OCI-LY1 (cell line): ENCODE results near the gene CLEC19A.

ENCODE experiments used
- H2AFZ ChIP-seq: fragments of 200-600 bp; sonication (generic), shearing (Covaris generic); 2 replicates; pipeline ENCODE4 v1.6.0; 2014; ENCODE audit warnings: antibody characterized with exemption, mild to moderate bottlenecking, low read length
- H3F3A ChIP-seq: fragments of 200-600 bp; sonication (generic), shearing (Covaris generic); 2 replicates; pipeline ENCODE4 v1.6.0; 2014; ENCODE audit warnings: mild to moderate bottlenecking, antibody characterized with exemption, low read length, moderate library complexity; ENCODE audit not compliant: insufficient read depth
- H3K27ac ChIP-seq: fragments of 200-600 bp; sonication (generic); 2 replicates; pipeline ENCODE4 v1.5.1; 2014; ENCODE audit warnings: low read length, mixed run types, mild to moderate bottlenecking, low read depth; ENCODE audit not compliant: poor library complexity, severe bottlenecking
- H3K27me3 ChIP-seq: fragments of 200-600 bp; sonication (generic); 2 replicates; pipeline ENCODE4 v1.6.0; 2014; ENCODE audit warnings: antibody characterized with exemption, mild to moderate bottlenecking, low read length, moderate library complexity; ENCODE audit not compliant: insufficient read depth
- H3K36me3 ChIP-seq: fragments of 200-600 bp; sonication (generic); 2 replicates; pipeline ENCODE4 v1.6.1; 2014; ENCODE audit warnings: mild to moderate bottlenecking, antibody characterized with exemption, low read length, moderate library complexity, mixed read lengths; ENCODE audit not compliant: insufficient read depth
- H3K4me1 ChIP-seq: fragments of 200-600 bp; sonication (generic); 2 replicates; pipeline ENCODE4 v1.5.1; 2014; ENCODE audit warnings: mild to moderate bottlenecking, low read length, moderate library complexity; ENCODE audit not compliant: insufficient read depth, severe bottlenecking
- H3K4me2 ChIP-seq: fragments of 200-600 bp; sonication (generic), shearing (Covaris generic); 2 replicates; pipeline ENCODE4 v1.6.1; 2014; ENCODE audit warnings: low read length
- H3K4me3 ChIP-seq: fragments of 200-600 bp; sonication (generic); 2 replicates; pipeline ENCODE4 v1.5.1; 2014; ENCODE audit warnings: low read length, low read depth, mild to moderate bottlenecking, mixed read lengths; ENCODE audit not compliant: poor library complexity, severe bottlenecking
- H3K79me2 ChIP-seq: fragments of 200-600 bp; shearing (Covaris generic); 2 replicates; pipeline ENCODE4 v1.6.1; 2016; ENCODE audit warnings: mixed run types, low read length, mixed read lengths; ENCODE audit not compliant: insufficient read depth
- H3K9ac ChIP-seq: fragments of 200-600 bp; sonication (generic), shearing (Covaris generic); 2 replicates; pipeline ENCODE4 v1.6.1; 2014; ENCODE audit warnings: mild to moderate bottlenecking, low read length, mixed read lengths
- H3K9me2 ChIP-seq: fragments of 200-600 bp; sonication (generic), shearing (Covaris generic); 2 replicates; pipeline ENCODE4 v1.6.1; 2014; ENCODE audit warnings: low read depth, mild to moderate bottlenecking, low read length, mixed read lengths
- H3K9me3 ChIP-seq: fragments of 200-600 bp; shearing (Covaris generic); 2 replicates; pipeline ENCODE4 v1.6.1; 2014; ENCODE audit warnings: low read length, mixed read lengths
- H4K20me1 ChIP-seq: fragments of 200-600 bp; sonication (generic), shearing (Covaris generic); 2 replicates; pipeline ENCODE4 v1.6.0; 2016; ENCODE audit warnings: mild to moderate bottlenecking, low read length; ENCODE audit not compliant: insufficient read depth
- CTCF ChIP-seq: fragments of 200-600 bp; sonication (generic), shearing (Covaris generic); IDR thresholded peaks from 2 replicates; pipeline ENCODE4 v1.5.1; 2017; ENCODE audit warnings: mild to moderate bottlenecking, antibody characterized with exemption, low read length, moderate library complexity, mixed read lengths
- EZH2 ChIP-seq: fragments of 200-600 bp; sonication (generic), shearing (Covaris generic); IDR thresholded peaks from 2 replicates; pipeline ENCODE4 v1.8.0; 2017; ENCODE audit warnings: borderline replicate concordance, mixed run types, mild to moderate bottlenecking, antibody characterized with exemption, low read length, moderate library complexity, mixed read lengths

The CLEC19A gene

GRCh38 chr16:19328364-19328763 lies 42.8 kb downstream of the CLEC19A start:
- Histone ChIP-seq H4K20me1 (no peaks in the 10 kb centered on the region), H3F3A (no peaks in the 10 kb centered on the region), H3K4me3 (no peak overlapping the region), H3K9me2 (no peaks in the 10 kb centered on the region), H3K36me3 (no peaks in the 10 kb centered on the region), H3K27me3 (no peaks in the 10 kb centered on the region), H3K79me2 (no peaks in the 10 kb centered on the region), H3K4me1 (no peaks in the 10 kb centered on the region), H3K27ac (no peak overlapping the region), H3K4me2 (no peak overlapping the region), H3K9me3 (no peaks in the 10 kb centered on the region), H3K9ac (no peak overlapping the region), H2AFZ (no peak overlapping the region)
- TF ChIP-seq EZH2 (no peak), CTCF (no peak)

DNA sequence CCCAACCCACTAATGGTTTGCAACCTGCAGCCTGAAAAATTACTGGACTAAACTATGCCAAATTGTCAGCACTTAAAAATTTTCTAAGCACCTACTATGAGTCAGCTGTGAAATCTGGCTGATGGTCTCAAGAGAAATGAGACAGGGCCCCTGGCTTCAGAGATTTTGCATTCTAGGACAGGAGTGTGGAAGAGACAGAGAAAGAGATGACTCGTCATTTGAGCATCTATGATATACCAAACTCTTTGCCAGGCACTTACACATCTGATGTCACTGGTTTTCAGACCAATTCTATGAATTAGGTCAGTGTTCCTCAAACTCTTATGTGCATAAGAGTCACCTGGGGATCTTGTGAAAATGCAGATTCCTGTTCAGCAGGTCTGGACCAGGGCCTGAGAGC lies 44.4 kb downstream of the CLEC19A start:
- no peak overlapping the region for H3K27ac ChIP-seq
- TF ChIP-seq EZH2: no peak
- no peak for TF ChIP-seq CTCF
- H3K36me3 ChIP-seq: no peaks in the 10 kb centered on the region
- no peaks in the 10 kb centered on the region for H3K9me2 ChIP-seq
- H3K4me2 ChIP-seq: no peak overlapping the region
- no peaks in the 10 kb centered on the region for H3F3A ChIP-seq
- no peaks in the 10 kb centered on the region for H3K79me2 ChIP-seq
- no peaks in the 10 kb centered on the region for H3K9me3 ChIP-seq
- no peak overlapping the region for H3K4me3 ChIP-seq
- no peak overlapping the region for H2AFZ ChIP-seq
- no peak overlapping the region for H3K9ac ChIP-seq
- no peaks in the 10 kb centered on the region for H3K4me1 ChIP-seq
- no peaks in the 10 kb centered on the region for H3K27me3 ChIP-seq
- H4K20me1 ChIP-seq: no peaks in the 10 kb centered on the region

DNA sequence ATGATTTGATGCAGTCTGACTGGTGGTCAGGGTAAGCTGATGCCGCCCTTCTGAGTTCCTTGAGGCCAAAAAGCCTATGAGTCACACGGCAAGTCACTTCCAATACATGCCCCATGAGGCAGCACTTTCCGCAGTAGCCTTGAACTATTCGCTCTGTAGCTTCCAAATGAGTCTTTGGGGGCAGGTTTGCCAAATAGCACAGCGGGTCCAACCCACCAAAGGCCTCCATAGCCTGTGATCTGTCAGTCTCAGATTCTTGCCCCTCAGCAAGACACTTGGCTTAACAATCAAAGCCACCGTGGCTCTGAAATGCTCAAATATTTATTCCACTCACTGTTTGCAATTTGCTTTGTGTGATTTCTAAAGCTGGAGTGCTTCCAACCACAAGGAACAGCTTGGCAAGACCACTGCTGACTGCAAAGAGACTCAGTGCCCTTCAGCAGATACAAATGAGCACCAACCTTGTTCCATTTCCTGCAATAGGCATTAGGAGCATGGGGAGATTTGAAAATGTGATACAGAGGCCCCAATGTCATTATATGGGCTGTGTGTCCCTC lies 45.4 kb downstream of the CLEC19A start:
- H2AFZ ChIP-seq: no peak overlapping the region
- no peaks in the 10 kb centered on the region for H3K9me3 ChIP-seq
- no peaks in the 10 kb centered on the region for H3K27me3 ChIP-seq
- TF ChIP-seq EZH2: no peak
- TF ChIP-seq CTCF: no peak
- H3K36me3 ChIP-seq: no peaks in the 10 kb centered on the region
- no peak overlapping the region for H3K27ac ChIP-seq
- H4K20me1 ChIP-seq: no peaks in the 10 kb centered on the region
- no peak overlapping the region for H3K4me2 ChIP-seq
- H3K4me1 ChIP-seq: no peaks in the 10 kb centered on the region
- no peaks in the 10 kb centered on the region for H3K79me2 ChIP-seq
- no peak overlapping the region for H3K9ac ChIP-seq
- no peaks in the 10 kb centered on the region for H3K9me2 ChIP-seq
- no peak overlapping the region for H3K4me3 ChIP-seq
- H3F3A ChIP-seq: no peaks in the 10 kb centered on the region
